Ishikawa (cell line): ENCODE data around the gene PKIG.

Source experiments
- CEBPB ChIP-seq: IDR thresholded peaks from 2 replicates; pipeline ENCODE4 v1.6.1; 2012
- EP300 ChIP-seq: IDR thresholded peaks from 2 replicates; pipeline ENCODE4 v1.6.1; 2012; ENCODE audit warnings: borderline replicate concordance
- MAX ChIP-seq: IDR thresholded peaks from 2 replicates; pipeline ENCODE4 v1.6.1; 2012
- TCF12 ChIP-seq: IDR thresholded peaks from 2 replicates; pipeline ENCODE4 v1.6.1; 2012; ENCODE audit warnings: low read depth
- TEAD4 ChIP-seq: IDR thresholded peaks from 2 replicates; pipeline ENCODE4 v1.6.1; 2012

- TF ChIP-seq MAX (no peak), CEBPB (no peak), TCF12 (no peak), EP300 (no peak), TEAD4 (no peak)
These were observed 79.9 kb downstream of the PKIG start for GRCh38 chr20:44662261-44662660.
